ENCODE results near the gene CSRP2.

Gene CSRP2

GRCh38 chr12:76872415-76872814, 6.4 kb downstream of the CSRP2 start:
- Histone ChIP-seq H3K36me3 (ENCODE audit: control insufficient read depth in 1 of 2, insufficient read depth in 2 of 2, low read length in 2 of 2) (no peaks in the 10 kb centered on the region), H3K9me3 (ENCODE audit: control insufficient read depth in 1 of 2, low read length in 2 of 2) (no peaks in the 10 kb centered on the region), H3K27me3 (ENCODE audit: low read depth, low read length) (no peaks in the 10 kb centered on the region), H3K27ac (ENCODE audit: low read length) (no peak overlapping the region), H3K4me1 (ENCODE audit: control insufficient read depth in 1 of 2, insufficient read depth in 2 of 2, low read length in 2 of 2) (peaks cover 0 to 8% of the 10 kb centered on the region in 2 donors), H3K4me3 (ENCODE audit: low read depth in 1 of 2, low read length in 2 of 2) (no peak overlapping the region)

GRCh38 chr12:76871742-76872141, 7.1 kb downstream of the CSRP2 start:
- Histone ChIP-seq H3K27me3 (ENCODE audit: low read depth, low read length) (no peaks in the 10 kb centered on the region), H3K36me3 (ENCODE audit: control insufficient read depth in 1 of 2, insufficient read depth in 2 of 2, low read length in 2 of 2) (no peaks in the 10 kb centered on the region), H3K4me1 (ENCODE audit: control insufficient read depth in 1 of 2, insufficient read depth in 2 of 2, low read length in 2 of 2) (peaks cover 0 to 8% of the 10 kb centered on the region in 2 donors), H3K9me3 (ENCODE audit: control insufficient read depth in 1 of 2, low read length in 2 of 2) (no peaks in the 10 kb centered on the region), H3K27ac (ENCODE audit: low read length) (no peak overlapping the region), H3K4me3 (ENCODE audit: low read depth in 1 of 2, low read length in 2 of 2) (no peak overlapping the region)

- Histone ChIP-seq H3K36me3 (ENCODE audit: control insufficient read depth in 1 of 2, insufficient read depth in 2 of 2, low read length in 2 of 2) (no peaks in the 10 kb centered on the region), H3K4me3 (ENCODE audit: low read depth in 1 of 2, low read length in 2 of 2) (no peak overlapping the region), H3K27me3 (ENCODE audit: low read depth, low read length) (no peaks in the 10 kb centered on the region), H3K4me1 (ENCODE audit: control insufficient read depth in 1 of 2, insufficient read depth in 2 of 2, low read length in 2 of 2) (peaks cover 0 to 8% of the 10 kb centered on the region in 2 donors), H3K9me3 (ENCODE audit: control insufficient read depth in 1 of 2, low read length in 2 of 2) (no peaks in the 10 kb centered on the region), H3K27ac (ENCODE audit: low read length) (no peak overlapping the region)
Measured at GRCh38 chr12:76871082-76871481, 7.7 kb downstream of the CSRP2 start.

GRCh38 chr12:76866726-76867125, 12.1 kb downstream of the CSRP2 start:
- peaks cover 0 to 5% of the 10 kb centered on the region in 2 donors for H3K36me3 ChIP-seq (ENCODE audit: control insufficient read depth in 1 of 2, insufficient read depth in 2 of 2, low read length in 2 of 2)
- no peak overlapping the region for H3K27ac ChIP-seq (ENCODE audit: low read length)
- no peak overlapping the region for H3K4me3 ChIP-seq (ENCODE audit: low read depth in 1 of 2, low read length in 2 of 2)
- peaks cover 0 to 13% of the 10 kb centered on the region in 2 donors for H3K4me1 ChIP-seq (ENCODE audit: control insufficient read depth in 1 of 2, insufficient read depth in 2 of 2, low read length in 2 of 2)
- H3K27me3 ChIP-seq (ENCODE audit: low read depth, low read length), result no peaks in the 10 kb centered on the region
- no peaks in the 10 kb centered on the region for H3K9me3 ChIP-seq (ENCODE audit: control insufficient read depth in 1 of 2, low read length in 2 of 2)

- Histone ChIP-seq H3K27ac (ENCODE audit: low read length) (no peak overlapping the region), H3K9me3 (ENCODE audit: control insufficient read depth in 1 of 2, low read length in 2 of 2) (no peaks in the 10 kb centered on the region), H3K4me3 (ENCODE audit: low read depth in 1 of 2, low read length in 2 of 2) (no peak overlapping the region), H3K4me1 (ENCODE audit: control insufficient read depth in 1 of 2, insufficient read depth in 2 of 2, low read length in 2 of 2) (peaks cover 0 to 13% of the 10 kb centered on the region in 2 donors), H3K27me3 (ENCODE audit: low read depth, low read length) (no peaks in the 10 kb centered on the region), H3K36me3 (ENCODE audit: control insufficient read depth in 1 of 2, insufficient read depth in 2 of 2, low read length in 2 of 2) (peaks cover 0 to 5% of the 10 kb centered on the region in 2 donors)
Measured at GRCh38 chr12:76866151-76866567, 12.7 kb downstream of the CSRP2 start.

GRCh38 chr12:76864791-76865400, 13.9 kb downstream of the CSRP2 start:
- Histone ChIP-seq H3K36me3 (ENCODE audit: control insufficient read depth in 1 of 2, insufficient read depth in 2 of 2, low read length in 2 of 2) (peaks cover 0 to 5% of the 10 kb centered on the region in 2 donors), H3K4me1 (ENCODE audit: control insufficient read depth in 1 of 2, insufficient read depth in 2 of 2, low read length in 2 of 2) (peaks cover 0 to 13% of the 10 kb centered on the region in 2 donors), H3K4me3 (ENCODE audit: low read depth in 1 of 2, low read length in 2 of 2) (no peak overlapping the region), H3K27ac (ENCODE audit: low read length) (no peak overlapping the region), H3K27me3 (ENCODE audit: low read depth, low read length) (no peaks in the 10 kb centered on the region), H3K9me3 (ENCODE audit: control insufficient read depth in 1 of 2, low read length in 2 of 2) (no peaks in the 10 kb centered on the region)

GRCh38 chr12:76863837-76864236, 15.0 kb downstream of the CSRP2 start:
- Histone ChIP-seq H3K4me3 (ENCODE audit: low read depth in 1 of 2, low read length in 2 of 2) (no peak overlapping the region), H3K4me1 (ENCODE audit: control insufficient read depth in 1 of 2, insufficient read depth in 2 of 2, low read length in 2 of 2) (peaks cover 0 to 13% of the 10 kb centered on the region in 2 donors), H3K27ac (ENCODE audit: low read length) (peak overlapping the region; percentile 20), H3K27me3 (ENCODE audit: low read depth, low read length) (no peaks in the 10 kb centered on the region), H3K36me3 (ENCODE audit: control insufficient read depth in 1 of 2, insufficient read depth in 2 of 2, low read length in 2 of 2) (peaks cover 0 to 5% of the 10 kb centered on the region in 2 donors), H3K9me3 (ENCODE audit: control insufficient read depth in 1 of 2, low read length in 2 of 2) (no peaks in the 10 kb centered on the region)

GRCh38 chr12:76863005-76863670, 15.7 kb downstream of the CSRP2 start:
- Histone ChIP-seq H3K36me3 (ENCODE audit: control insufficient read depth in 1 of 2, insufficient read depth in 2 of 2, low read length in 2 of 2) (peaks cover 0 to 5% of the 10 kb centered on the region in 2 donors), H3K27me3 (ENCODE audit: low read depth, low read length) (no peaks in the 10 kb centered on the region), H3K4me3 (ENCODE audit: low read depth in 1 of 2, low read length in 2 of 2) (no peak overlapping the region), H3K4me1 (ENCODE audit: control insufficient read depth in 1 of 2, insufficient read depth in 2 of 2, low read length in 2 of 2) (peaks cover 0 to 13% of the 10 kb centered on the region in 2 donors), H3K27ac (ENCODE audit: low read length) (no peak overlapping the region), H3K9me3 (ENCODE audit: control insufficient read depth in 1 of 2, low read length in 2 of 2) (no peaks in the 10 kb centered on the region)

GRCh38 chr12:76860256-76860655, 18.6 kb downstream of the CSRP2 start:
- H3K9me3 ChIP-seq (ENCODE audit: control insufficient read depth in 1 of 2, low read length in 2 of 2), result peaks cover 8% of the 10 kb centered on the region in 2 donors
- peak overlapping the region; percentile 27 for H3K27ac ChIP-seq (ENCODE audit: low read length)
- no peak overlapping the region for H3K4me3 ChIP-seq (ENCODE audit: low read depth in 1 of 2, low read length in 2 of 2)
- H3K27me3 ChIP-seq (ENCODE audit: low read depth, low read length), result no peaks in the 10 kb centered on the region
- H3K4me1 ChIP-seq (ENCODE audit: control insufficient read depth in 1 of 2, insufficient read depth in 2 of 2, low read length in 2 of 2), result peaks cover 0 to 9% of the 10 kb centered on the region in 2 donors
- peaks cover 7 to 29% of the 10 kb centered on the region in 2 donors for H3K36me3 ChIP-seq (ENCODE audit: control insufficient read depth in 1 of 2, insufficient read depth in 2 of 2, low read length in 2 of 2)

GRCh38 chr12:76859611-76860010, 19.2 kb downstream of the CSRP2 start:
- H3K4me1 ChIP-seq (ENCODE audit: control insufficient read depth in 1 of 2, insufficient read depth in 2 of 2, low read length in 2 of 2), result peaks cover 0 to 4% of the 10 kb centered on the region in 2 donors
- H3K9me3 ChIP-seq (ENCODE audit: control insufficient read depth in 1 of 2, low read length in 2 of 2), result peaks cover 8% of the 10 kb centered on the region in 2 donors
- H3K27me3 ChIP-seq (ENCODE audit: low read depth, low read length), result no peaks in the 10 kb centered on the region
- peaks cover 7 to 32% of the 10 kb centered on the region in 2 donors for H3K36me3 ChIP-seq (ENCODE audit: control insufficient read depth in 1 of 2, insufficient read depth in 2 of 2, low read length in 2 of 2)
- H3K4me3 ChIP-seq (ENCODE audit: low read depth in 1 of 2, low read length in 2 of 2), result no peak overlapping the region
- no peak overlapping the region for H3K27ac ChIP-seq (ENCODE audit: low read length)

- Histone ChIP-seq H3K36me3 (ENCODE audit: control insufficient read depth in 1 of 2, insufficient read depth in 2 of 2, low read length in 2 of 2) (peaks cover 9 to 36% of the 10 kb centered on the region in 2 donors), H3K9me3 (ENCODE audit: control insufficient read depth in 1 of 2, low read length in 2 of 2) (peaks cover 8% of the 10 kb centered on the region in 2 donors), H3K27me3 (ENCODE audit: low read depth, low read length) (no peaks in the 10 kb centered on the region), H3K4me1 (ENCODE audit: control insufficient read depth in 1 of 2, insufficient read depth in 2 of 2, low read length in 2 of 2) (no peaks in the 10 kb centered on the region), H3K4me3 (ENCODE audit: low read depth in 1 of 2, low read length in 2 of 2) (no peak overlapping the region), H3K27ac (ENCODE audit: low read length) (no peak overlapping the region)
Measured at GRCh38 chr12:76856018-76856644, 22.7 kb downstream of the CSRP2 start.

Data from muscle layer of duodenum (tissue), 2 donors.